NOMO-1 treated with dmso at 0.1 percent for 144 hours (cell line): ENCODE measurements around the gene EIF1.
"Not testable (repeated sequence)": the region's sequence is repeated elsewhere in the genome, so short reads cannot be mapped to it uniquely, and the experiment has no call there.

ENCODE experiments used
- DNase-seq: peaks from one replicate; lab custom pipeline; 2025; ENCODE audit not compliant: unreplicated experiment; lab: John Stamatoyannopoulos, UW

Gene EIF1

DNA sequence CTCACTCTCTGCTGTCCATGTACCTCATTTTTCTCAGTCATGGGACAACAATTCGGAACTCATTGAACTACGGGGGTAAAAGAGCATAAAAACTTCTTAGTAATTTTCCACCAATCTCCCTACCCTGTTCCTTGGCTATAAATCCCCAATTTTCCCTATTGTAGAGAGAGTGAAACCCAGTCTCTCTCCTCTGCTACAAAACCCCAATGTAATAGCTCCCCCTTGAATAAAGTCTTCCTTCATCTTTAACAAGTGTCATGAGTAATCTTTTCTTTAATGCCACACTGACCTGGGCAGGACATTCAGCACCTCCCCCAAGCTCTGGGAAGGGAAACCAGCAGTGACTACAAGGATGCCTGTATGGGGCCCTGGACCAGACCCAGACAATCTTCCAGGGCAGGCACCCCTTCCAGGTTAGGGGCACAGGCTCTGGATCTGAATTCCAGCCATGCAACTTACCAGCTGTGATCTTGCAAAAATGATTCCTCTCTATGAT lies 10.2 kb upstream of the EIF1 start:
- DNase-seq = peak; percentile 56

DNA sequence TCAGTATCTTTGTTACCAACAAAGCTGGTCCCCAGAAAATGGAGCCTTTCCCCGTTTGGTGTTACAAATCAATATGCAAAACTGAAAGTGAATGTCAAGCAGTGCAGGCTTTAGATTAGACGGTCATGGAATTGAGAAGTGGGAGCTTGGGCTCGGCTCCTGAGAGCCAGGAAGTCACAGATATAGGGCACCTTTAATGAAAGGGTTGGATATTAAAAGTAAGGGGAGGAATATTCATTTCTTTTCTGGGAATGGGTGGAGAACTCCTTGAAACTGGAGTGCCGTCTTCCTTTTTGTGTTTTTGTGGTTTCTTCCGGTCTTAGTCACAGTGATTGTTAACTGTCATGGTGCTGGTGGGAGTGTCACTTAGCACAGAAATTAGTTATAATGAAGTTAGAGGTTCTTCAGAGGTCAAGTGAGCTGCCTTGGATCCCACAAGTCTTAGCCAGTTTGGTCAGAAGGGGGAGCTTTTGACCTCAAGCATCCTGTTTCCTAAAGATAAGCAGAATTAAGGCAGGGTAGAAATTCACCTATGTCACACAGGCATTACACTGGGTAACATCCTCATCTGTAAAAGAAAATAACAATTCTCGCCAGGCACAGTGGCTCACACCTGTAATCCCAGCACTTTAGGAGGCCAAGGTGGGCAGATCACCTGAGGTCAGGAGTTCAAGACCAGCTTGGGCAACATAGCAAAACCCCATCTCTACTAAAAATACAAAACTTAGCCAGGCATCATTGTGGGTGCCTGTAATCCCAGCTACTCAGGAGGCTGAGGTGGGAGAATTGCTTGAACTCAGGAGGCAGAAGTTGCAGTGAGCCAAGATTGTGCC lies 9.6 kb upstream of the EIF1 start:
- DNase-seq = peak; percentile 84

DNA sequence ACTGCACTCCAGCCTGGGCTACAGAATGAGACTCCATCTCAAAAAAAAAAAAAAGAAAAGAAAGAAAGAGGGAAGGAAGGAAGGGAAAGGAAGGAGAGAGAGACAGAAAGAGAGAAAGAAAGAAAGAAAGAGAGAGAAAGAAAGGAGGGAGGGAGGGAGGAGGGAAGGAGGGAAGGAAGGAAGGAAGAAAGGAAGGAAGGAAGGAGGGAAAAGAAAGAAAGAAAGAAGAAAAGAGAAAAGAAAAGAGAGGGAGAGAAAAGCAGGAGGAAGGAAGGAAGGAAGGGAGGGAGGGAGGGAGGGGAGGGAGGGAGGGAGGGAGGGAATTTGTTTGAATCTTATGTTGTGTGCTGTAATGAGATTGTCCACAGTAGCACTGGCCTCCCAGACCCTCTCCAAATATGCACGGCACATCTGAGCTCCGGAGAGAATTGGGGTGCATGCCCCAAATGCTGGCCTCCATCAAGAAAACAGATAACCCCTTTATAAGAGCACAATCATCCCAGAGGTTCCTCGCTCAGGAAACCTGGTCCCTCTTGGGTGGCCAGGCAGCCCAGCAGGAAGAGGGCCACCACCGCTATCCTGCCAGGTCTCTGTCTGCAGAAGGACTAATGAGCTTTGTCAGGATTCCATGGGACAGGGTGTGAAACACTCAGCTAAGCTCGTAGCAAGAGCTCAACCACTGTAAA lies 8.8 kb upstream of the EIF1 start:
- no peak for DNase-seq

DNA sequence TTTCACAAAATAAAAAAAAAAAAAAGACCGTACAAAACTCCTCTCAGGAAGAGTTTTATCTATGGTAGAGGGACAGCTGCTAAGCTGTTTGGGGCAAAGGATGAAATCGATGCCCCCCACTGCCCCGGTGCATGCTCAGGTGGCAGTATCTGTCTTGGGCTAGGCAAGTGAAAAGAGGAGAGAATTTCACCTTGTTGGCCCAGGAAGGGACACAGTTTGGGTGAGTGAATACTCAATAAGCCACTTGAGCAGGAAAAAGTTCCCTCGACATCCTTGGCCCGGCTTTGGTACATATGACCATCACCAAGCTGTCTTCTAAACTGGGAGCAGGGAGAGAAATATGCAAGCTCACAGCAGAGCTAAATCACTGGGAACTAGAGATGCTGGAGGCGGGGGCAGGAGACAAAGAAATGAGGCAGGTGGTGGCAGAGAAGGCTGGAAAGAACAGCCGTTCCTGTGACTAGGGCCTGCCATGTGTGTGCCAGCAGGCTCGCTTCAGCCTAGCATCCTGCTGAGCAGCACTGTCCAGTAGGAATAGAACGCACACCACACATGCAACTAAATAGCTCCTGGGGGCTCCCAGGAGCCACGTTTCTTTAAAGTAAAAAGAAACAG lies 8.2 kb upstream of the EIF1 start:
- DNase-seq = no peak

DNA sequence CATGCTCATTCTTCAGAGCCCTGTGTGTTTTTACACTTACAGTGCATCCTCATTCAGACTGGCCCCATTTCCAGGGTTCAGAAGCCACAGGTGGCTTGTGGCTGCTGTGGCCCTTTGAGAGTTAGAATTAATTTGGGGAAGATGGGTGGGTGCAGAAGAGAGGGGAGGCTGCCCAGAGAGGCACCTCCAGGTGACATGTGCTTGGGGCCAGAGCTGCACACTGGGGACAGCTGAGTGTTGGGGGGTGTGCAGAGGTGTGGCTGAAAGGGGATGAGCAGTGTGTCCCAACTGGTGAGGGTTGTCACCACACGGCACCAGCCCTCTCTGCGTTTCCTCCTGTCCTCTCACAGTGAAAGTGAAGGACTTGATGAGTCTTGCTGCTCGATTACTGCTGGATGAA lies 6.9 kb upstream of the EIF1 start:
- no peak for DNase-seq

DNA sequence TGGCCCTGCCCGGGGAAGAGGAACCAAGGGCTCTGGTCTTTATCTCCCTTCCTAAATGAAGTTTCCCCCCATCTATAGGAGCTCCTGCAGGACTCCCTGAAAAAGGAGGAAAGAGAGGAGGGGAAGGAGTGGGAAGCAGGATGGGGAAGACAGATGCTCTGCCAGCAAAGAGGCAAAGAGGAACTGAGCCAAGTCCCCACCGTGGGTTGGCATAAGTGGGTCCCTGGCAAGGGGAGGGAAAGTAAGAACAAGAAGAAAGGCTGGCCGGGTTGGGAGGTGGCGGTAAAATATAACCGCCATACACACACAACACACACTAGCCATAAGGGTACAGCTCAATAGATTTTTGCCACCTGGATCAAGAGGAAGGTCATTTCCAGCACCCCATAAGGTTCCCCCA lies 6.1 kb upstream of the EIF1 start:
- DNase-seq = no peak

DNA sequence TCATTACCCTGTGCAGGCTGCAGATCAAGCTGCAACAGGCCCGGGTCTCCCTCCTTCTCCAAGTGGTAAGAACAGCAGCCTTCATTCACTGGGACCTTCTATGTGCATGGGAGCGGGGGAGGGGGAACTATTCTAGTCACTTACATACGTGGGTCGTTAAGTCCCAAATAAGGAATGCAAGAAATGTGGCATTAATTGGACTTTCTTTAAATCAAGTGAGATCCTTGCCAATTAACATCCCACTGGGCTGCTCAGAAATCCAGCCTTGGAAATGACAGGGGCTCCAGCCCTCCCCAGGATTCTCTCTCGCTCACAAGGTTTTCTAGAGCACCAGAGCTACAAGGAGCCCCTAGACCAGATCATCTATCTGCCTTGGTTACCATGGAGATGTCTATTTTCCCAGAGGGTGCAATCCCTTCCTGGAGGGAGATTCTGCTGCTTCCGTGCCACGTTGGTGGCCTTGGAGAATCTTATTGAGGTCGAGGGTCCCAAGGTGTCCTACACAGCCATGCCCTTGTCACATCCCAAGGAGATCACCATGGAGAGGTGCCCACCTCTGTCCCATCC lies 5.2 kb upstream of the EIF1 start:
- no peak for DNase-seq

DNA sequence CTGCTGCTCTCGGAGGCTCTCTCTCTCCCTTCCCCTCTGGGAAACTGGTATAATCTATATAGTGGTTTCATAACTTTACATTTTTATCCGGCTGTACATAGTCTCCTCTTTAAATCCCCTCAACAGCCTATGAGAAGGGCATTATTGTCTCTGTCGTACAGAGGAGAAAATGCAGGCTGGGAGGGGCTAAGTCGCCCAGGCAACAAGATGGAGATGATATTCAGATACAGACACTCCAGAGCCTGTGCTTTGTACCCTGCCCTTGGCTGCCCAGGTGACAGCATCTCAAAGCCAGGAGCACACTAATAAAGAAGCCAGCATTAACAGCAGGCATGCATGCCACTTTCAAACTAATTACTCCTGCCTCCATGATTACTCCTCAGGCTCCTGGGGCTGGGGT lies 4.7 kb upstream of the EIF1 start:
- DNase-seq = no peak

DNA sequence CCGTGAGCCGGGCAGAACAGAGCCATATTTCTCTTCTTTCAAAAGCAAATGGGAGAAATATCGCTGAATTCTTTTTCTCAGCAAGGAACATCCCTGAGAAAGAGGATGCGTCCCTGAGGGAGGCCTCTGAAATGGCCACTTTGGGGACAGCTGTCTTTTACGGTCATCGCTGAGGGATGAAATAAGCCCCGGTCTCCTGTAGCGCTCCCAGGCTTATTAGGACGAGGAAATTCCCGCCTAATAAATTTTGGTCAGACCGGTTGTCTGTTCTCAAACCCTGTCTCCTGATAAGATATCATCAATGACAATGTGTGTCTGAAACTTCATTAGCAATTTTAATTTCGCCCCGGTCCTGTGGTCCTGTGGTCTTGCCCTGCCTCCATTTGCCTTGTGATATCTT lies 2.9 kb upstream of the EIF1 start:
- DNase-seq = not testable (repeated sequence)

DNA sequence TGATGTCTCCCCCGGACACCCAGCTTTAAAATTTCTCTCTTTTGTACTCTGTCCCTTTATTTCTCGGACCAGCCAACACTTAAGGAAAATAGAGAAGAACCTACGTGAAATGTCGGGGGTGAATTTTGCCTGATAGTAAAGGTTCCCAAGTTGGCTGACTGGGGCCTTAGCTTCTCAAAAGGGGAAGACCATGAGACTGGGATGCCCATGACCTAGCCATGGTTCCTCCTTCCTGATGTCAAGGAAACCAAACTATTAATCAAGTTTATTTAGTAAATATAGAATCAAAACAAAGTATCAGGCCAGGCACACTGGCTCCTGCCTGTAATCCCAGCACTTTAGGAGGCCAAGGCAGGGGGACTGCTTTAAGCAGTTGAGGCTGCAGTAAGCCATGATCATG lies 2.4 kb upstream of the EIF1 start:
- no peak for DNase-seq

DNA sequence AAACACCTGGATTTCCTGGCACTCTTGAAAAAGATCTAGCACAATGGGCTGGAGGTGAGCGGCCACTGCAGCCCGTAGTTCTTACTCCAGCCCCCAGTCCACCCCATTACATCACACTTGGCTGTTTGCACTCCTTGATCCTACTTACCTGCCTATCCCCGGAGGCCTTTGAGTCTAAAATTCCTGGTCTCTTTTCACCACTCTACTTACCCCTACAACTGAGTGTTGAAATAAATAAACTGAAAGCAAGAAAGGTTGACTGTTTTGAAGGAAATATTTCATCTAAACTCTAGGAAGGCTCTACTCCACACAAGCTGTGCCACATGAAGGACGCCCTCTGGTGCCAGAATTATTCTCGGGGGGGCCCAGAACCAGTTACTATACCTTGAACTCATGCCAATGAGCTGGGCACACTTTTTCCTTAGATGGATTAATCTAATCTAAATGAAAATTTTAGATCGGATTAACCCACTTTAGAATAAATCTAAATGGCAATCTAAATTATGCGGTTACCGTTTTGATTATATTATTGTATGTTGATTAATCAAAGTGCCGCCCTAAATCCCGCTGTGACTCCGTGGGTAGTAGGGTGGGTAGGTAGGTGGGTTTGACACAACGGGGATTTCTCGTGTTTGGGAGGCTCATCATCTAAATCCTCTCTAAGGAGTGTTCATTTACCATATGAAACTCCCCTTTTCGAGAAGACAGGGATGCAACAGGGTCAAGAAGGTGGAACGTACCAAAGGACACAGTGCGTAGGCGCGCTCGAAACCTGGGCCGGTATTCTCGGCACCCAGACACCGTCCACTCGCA lies 651 bp upstream of the EIF1 start:
- DNase-seq = peak; percentile 44

DNA sequence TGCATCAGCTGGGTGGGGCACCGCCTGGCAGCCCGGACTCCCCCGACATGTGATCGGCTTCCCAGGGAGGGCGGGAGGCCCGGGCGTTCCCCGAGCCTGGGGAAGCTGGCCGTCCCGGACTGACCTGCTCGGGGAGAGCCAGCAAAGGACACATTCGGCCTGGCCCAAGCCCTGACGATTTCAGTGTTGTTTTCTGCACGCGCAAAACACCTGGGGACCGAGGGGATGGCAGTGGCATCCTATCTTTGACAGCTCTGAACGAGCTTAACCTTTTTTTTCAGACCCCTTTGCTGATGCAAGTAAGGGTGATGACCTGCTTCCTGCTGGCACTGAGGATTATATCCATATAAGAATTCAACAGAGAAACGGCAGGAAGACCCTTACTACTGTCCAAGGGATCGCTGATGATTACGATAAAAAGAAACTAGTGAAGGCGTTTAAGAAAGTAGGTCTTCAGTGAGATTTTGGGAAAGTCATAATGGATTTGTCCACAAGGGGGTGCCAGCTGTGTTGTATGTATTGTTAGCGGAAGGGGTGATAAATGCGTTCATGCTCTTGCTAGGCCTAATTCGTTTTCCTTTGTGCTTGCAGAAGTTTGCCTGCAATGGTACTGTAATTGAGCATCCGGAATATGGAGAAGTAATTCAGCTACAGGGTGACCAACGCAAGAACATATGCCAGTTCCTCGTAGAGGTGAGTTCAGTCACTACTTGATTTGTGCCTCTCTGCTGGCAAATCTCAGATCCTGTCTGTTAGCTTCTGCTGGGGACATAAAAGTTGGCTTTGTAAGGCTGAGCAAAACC lies 1.0 kb downstream of the EIF1 start:
- peak; percentile 47 for DNase-seq

DNA sequence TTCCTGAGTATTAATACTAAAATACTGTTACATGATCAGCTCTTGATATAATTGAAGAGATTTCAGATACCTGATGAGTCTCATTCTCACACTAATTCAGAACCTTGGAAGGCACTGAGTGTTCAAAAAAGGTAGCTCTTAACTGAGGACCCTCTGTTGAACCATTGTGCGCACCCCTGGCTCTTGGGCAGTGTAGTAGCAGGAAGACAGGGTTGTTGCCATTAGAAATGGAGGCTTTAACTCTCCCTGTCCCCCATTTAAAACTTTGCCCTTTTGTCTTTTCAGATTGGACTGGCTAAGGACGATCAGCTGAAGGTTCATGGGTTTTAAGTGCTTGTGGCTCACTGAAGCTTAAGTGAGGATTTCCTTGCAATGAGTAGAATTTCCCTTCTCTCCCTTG lies 1.8 kb downstream of the EIF1 start:
- DNase-seq = no peak

DNA sequence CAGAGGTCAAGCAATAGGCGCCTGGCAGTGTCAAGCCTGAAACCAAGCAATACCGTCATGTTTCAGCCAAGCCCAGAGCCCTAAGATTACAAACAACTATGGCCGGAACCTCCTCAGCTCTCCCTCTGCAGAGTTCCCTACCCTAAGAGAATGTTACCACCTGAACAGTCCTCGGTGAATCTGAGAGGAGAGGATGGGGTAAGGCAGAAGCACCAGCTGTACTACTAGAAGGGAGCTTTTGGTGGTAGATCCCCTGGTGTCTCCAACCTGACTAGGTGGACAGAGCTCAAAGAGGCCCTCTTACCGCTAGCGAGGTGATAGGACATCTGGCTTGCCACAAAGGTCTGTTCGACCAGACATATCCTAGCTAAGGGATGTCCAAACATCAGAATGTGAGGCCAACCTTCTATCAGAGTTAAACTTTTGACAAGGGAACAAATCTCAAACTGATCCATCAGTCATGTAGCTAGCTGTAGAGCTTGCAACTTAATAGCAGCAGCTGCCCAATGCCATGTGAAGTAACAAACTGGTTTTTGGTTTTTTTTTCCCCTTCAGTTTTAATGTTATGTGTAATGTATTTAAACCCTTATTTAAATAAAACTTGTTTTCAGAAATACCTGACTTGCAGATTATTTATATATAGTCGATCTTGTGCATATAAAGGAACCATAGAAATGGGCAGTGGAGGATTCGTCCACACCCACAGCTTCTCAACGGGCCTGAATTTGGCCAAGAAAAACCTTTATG lies 2.5 kb downstream of the EIF1 start:
- no peak for DNase-seq

DNA sequence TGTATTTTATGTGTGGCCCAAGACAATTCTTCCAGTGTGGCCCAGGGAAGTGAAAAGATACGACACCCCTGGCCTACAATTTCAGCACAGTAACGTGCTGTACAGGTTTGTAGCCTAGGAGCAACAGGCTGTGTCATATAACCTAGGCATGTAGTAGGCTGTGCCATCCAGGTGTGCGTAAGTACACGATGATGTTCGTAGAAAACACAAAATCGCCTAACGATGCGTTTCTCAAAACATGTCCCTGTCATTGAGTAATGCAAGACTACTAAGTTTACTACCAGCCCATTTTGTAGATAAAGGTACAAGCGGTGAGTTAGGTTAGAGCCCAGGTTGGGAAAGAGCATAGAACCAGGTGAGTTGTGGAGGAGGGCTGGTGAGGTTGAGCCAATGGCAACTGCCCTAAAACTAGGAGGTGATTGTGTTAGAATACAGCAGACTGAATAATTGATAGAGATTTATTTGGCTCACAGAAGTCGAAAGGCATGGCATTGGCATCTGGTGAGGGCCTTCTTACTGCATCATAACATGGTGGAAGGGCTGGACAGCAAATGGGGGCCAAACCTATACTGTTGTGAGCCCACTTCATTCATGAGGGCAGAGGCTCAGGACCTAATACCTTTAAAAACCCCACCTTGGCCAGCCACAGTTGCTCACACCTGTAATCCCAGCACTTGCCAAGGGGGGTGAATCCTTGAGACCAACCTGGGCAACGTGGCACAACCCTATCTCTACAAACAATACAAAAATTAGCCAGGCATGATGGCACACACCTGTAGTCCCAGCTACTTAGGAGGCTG lies 4.2 kb downstream of the EIF1 start:
- DNase-seq = no peak

DNA sequence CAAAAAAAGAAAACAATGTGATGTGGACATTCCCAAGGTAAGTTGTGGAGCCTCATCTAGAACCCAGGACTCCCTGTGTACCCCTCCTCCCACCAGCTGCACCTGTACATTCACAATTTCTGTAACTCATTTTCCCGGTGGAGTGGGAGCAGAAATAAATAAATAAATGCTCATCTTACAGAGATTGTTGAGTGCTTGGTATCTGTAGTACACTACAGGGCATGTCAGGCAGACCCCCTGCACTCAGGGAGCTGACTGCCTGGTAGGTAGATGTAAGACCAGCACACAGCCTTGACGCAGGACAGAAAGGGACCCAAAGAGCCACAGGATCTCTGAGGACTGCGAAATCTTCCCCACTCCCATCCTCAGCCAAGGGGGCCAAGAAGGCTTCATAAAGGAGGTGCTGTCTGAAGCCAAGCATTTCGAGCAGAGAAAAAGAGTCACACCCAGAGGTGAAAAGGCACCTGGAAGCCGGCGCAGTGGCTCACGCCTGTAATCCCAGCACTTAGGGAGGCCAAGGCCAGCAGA lies 6.5 kb downstream of the EIF1 start:
- DNase-seq = no peak

DNA sequence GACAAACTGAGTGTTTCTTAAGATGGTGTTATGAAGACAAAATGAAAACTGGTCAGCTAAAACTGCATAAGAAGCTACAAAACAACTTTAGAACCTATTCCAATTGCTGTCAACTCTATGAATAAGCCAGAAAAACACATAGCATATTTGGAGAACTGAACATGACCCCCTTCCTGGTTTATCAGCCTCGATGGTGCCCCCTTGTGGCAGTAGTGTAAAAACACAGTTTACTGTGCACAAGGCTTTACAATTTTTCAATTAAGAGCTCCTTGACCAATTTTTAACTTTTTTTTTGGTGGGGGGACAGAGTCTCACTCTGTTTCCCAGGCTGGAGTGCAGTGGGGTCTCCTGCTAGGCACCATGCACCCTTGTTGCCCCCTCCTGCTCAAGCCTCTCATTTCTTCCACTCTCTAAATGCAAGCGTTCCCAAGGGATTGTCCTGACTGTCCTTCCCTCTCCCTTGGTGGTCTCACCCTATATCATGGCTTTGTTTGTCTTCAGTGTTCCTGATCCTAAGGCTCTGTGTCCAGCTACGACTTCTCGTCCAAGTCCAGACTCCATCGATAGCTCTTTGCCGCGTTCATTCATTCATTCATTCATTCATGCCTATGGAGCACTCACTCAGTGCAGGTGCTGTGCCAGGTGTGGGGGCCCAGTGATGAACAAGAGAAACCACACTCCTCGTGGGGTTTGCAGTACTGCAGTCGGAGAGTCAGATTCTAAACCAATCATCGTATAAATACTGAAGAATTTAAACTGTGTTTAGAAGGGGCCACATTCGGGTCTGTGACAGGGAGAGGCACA lies 7.5 kb downstream of the EIF1 start:
- DNase-seq = peak; percentile 23
